K562 (cell line): ENCODE results near the gene MATR3. TPM values are rescaled to one million over a fixed set of nuclear protein-coding genes. Genes with fewer than 3 reads are reported as not detected.

Experiments used
- BRD9 ChIP-seq: fragments of 450-650 bp; IDR thresholded peaks from 2 replicates; pipeline ENCODE4 v1.6.1; 2018; ENCODE audit warnings: low read depth; ENCODE audit not compliant: partially characterized antibody
- CBFA2T3 ChIP-seq: fragments of 450-650 bp; IDR thresholded peaks from 2 replicates; pipeline ENCODE4 v1.6.1; 2017
- CTCF ChIP-seq, 3 experiments: IDR thresholded peaks in 2 of 3; conservative IDR thresholded peaks in 1 of 3; 2 replicates each; pipeline ENCODE4 v1.5.1; 2011 to 2012; ENCODE audit warnings: low read length in 3 of 3, mild to moderate bottlenecking in 3 of 3, control low read depth in 2 of 3, improper control_type of control experiment in 1 of 3, inconsistent platforms in 1 of 3, low read depth in 1 of 3, mixed read lengths in 1 of 3, moderate library complexity in 1 of 3; ENCODE audit not compliant: insufficient read depth in 2 of 3
- ETS2 ChIP-seq: IDR thresholded peaks from 2 replicates; pipeline ENCODE4 v1.6.1; 2016; ENCODE audit warnings: borderline replicate concordance, missing genetic modification characterization, mild to moderate bottlenecking, moderate library complexity, missing compliant biosample characterization; ENCODE audit not compliant: poor library complexity, severe bottlenecking
- ETV1 ChIP-seq: fragments of 450-650 bp; conservative IDR thresholded peaks from 2 replicates; pipeline ENCODE4 v1.6.1; 2016; ENCODE audit warnings: missing genetic modification characterization, control low read depth, low read depth, missing compliant biosample characterization
- GATA2 ChIP-seq: sonication (generic); formaldehyde crosslinking; IDR thresholded peaks from 2 replicates; pipeline ENCODE4 v1.4.0; 2020; ENCODE audit warnings: mild to moderate bottlenecking, missing genetic modification reagents
- GTF2F1 ChIP-seq: IDR thresholded peaks from 2 replicates; pipeline ENCODE4 v1.6.1; 2011; ENCODE audit warnings: low read depth, low read length, improper control_type of control experiment
- HCFC1 ChIP-seq: IDR thresholded peaks from 2 replicates; pipeline ENCODE4 v1.6.1; 2012; ENCODE audit warnings: low read depth, low read length, improper control_type of control experiment
- IRF9 ChIP-seq: fragments of 450-650 bp; IDR thresholded peaks from 2 replicates; pipeline ENCODE4 v1.6.1; 2016; ENCODE audit warnings: missing biosample characterization, missing genetic modification characterization
- MAZ ChIP-seq, 2 experiments: fragments of 450-650 bp in 1 of 2; sonication (generic) in 1 of 2; formaldehyde crosslinking; IDR thresholded peaks in 1 of 2; conservative IDR thresholded peaks in 1 of 2; 2 replicates each; pipeline versions ENCODE4 v1.4.0 to v1.5.0; 2020; ENCODE audit warnings: mild to moderate bottlenecking in 1 of 2, missing genetic modification reagents in 1 of 2
- MXI1 ChIP-seq: IDR thresholded peaks from 2 replicates; pipeline ENCODE4 v1.6.1; 2011; ENCODE audit warnings: low read depth, mild to moderate bottlenecking, improper control_type of control experiment, low read length
- MYBL2 ChIP-seq, 2 experiments: fragments of 450-650 bp in 1 of 2; sonication (generic) in 1 of 2; formaldehyde crosslinking in 1 of 2; IDR thresholded peaks; 2 replicates each; pipeline versions ENCODE4 v1.6.1 to v1.8.1; 2017 to 2022; ENCODE audit warnings: borderline replicate concordance in 1 of 2, inconsistent platforms in 1 of 2, low read depth in 1 of 2, mild to moderate bottlenecking in 1 of 2, missing genetic modification reagents in 1 of 2, moderate library complexity in 1 of 2
- NCOR1 ChIP-seq: fragments of 450-650 bp; IDR thresholded peaks from 2 replicates; pipeline ENCODE4 v1.6.1; 2016; ENCODE audit warnings: mild to moderate bottlenecking, moderate library complexity
- RNF219 ChIP-seq: fragments of 250-450 bp; sonication (Bioruptor Pico); IDR thresholded peaks from 2 replicates; pipeline ENCODE4 v1.5.0; 2022; ENCODE audit warnings: mild to moderate bottlenecking
- SIN3B ChIP-seq: fragments of 450-650 bp; IDR thresholded peaks from 2 replicates; pipeline ENCODE4 v1.6.1; 2017; ENCODE audit warnings: low read depth, mild to moderate bottlenecking, moderate library complexity
- SLC30A9 ChIP-seq: fragments of 250-450 bp; sonication (Bioruptor Pico); IDR thresholded peaks from 2 replicates; pipeline ENCODE4 v1.8.0; 2022; ENCODE audit warnings: mild to moderate bottlenecking, moderate library complexity
- TAL1 ChIP-seq: fragments of 450-650 bp; IDR thresholded peaks from 2 replicates; pipeline ENCODE4 v1.6.1; 2016; ENCODE audit warnings: mild to moderate bottlenecking
- TARDBP ChIP-seq: fragments of 450-650 bp; IDR thresholded peaks from 2 replicates; pipeline ENCODE4 v1.6.1; 2016
- ZBED1 ChIP-seq: IDR thresholded peaks from 2 replicates; pipeline ENCODE4 v1.6.1; 2014
- ZFP36 ChIP-seq: fragments of 150-350 bp; IDR thresholded peaks from 2 replicates; pipeline ENCODE4 v1.6.1; 2018; ENCODE audit warnings: low read length, low read depth; ENCODE audit not compliant: partially characterized antibody
- ZKSCAN3 ChIP-seq: fragments of 250-450 bp; sonication (Bioruptor Pico); IDR thresholded peaks from 2 replicates; pipeline ENCODE4 v1.4.0; 2020
- ZNF143 ChIP-seq: sonication (generic); formaldehyde crosslinking; IDR thresholded peaks from 2 replicates; pipeline ENCODE4 v1.9.0; 2022; ENCODE audit warnings: mild to moderate bottlenecking, missing genetic modification reagents
- ZNF239 ChIP-seq: fragments of 250-450 bp; sonication (Bioruptor Pico); IDR thresholded peaks from 2 replicates; pipeline ENCODE4 v1.4.0; 2020; ENCODE audit warnings: mild to moderate bottlenecking
- ZNF24 ChIP-seq: fragments of 450-650 bp; IDR thresholded peaks from 2 replicates; pipeline ENCODE4 v1.6.1; 2016
- ZNF780A ChIP-seq: fragments of 250-450 bp; sonication (Bioruptor Pico); IDR thresholded peaks from 2 replicates; pipeline ENCODE4 v1.5.0; 2021; ENCODE audit warnings: mild to moderate bottlenecking
- polyA plus RNA-seq, 8 experiments: library from polyadenylated mRNA; depleted of rRNA in 4 of 8; stranded (reverse) in 5 of 8; unstranded in 3 of 8; fragments of >200 nt; fragmentation: Nextera tagmentation in 2 of 8; fragmentation: Illumina TruSeq in 1 of 8; extraction: Ambion mirVana in 2 of 8; extraction: Trizol in 1 of 8; gene quantifications; 2 replicates each; pipeline versions ENCODE4 v1.2.1 to v1.2.3, GENCODE V29; 2011 to 2014; ENCODE audit warnings: inconsistent platforms in 1 of 8, missing spikeins in 1 of 8
- total RNA-seq, 7 experiments: library from RNA; depleted of rRNA in 6 of 7; stranded (reverse); fragments of >200 nt in 6 of 7; fragmentation: Illumina TruSeq in 2 of 7; extraction: Trizol in 2 of 7; gene quantifications; 2 replicates each; pipeline versions ENCODE4 v1.2.1 to v1.2.3, GENCODE V29; 2011 to 2021; ENCODE audit warnings: low replicate concordance in 1 of 7

Gene MATR3
- total and polyA plus RNA-seq, 9 of the 15 experiments (the other 6 are each of a cell fraction or from before 2014, with no cell fraction given), result 150 to 425 (median 263) TPM

GRCh38 chr5:139268364-139269202, 25.0 kb upstream of the MATR3 start (continued):
- TF ChIP-seq MYBL2 (IDR thresholded peaks at IDR 0.05; ENCODE audit: low read depth) (no peak), MYBL2 (CRISPR knock-in tag; IDR thresholded peaks at IDR 0.05; ENCODE audit: borderline replicate concordance) (no peak), ZNF143 (CRISPR knock-in tag) (no peak), MAZ (CRISPR knock-in tag; conservative IDR thresholded peaks at IDR 0.05 in 1 of 2, IDR thresholded peaks at IDR 0.05 in 1 of 2) (0 out of 4 replicates have a peak, but pooled peaks of 1 of the 2 experiments have one; percentile 44), NCOR1 (no peak), ZBED1 (no peak), CBFA2T3 (no peak), SIN3B (no peak), ZNF239 (CRISPR knock-in tag) (no peak), SLC30A9 (CRISPR knock-in tag) (no peak), ZNF780A (no peak), TAL1 (no peak), TARDBP (no peak), ZKSCAN3 (CRISPR knock-in tag) (no peak), GATA2 (CRISPR knock-in tag) (no peak), RNF219 (CRISPR knock-in tag) (no peak), HCFC1 (no peak), ZNF24 (no peak), ETV1 (0 out of 2 replicates have a peak, but pooled peaks have one; percentile 12), IRF9 (tag) (no peak), GTF2F1 (no peak), MXI1 (no peak), ZFP36 (no peak), BRD9 (no peak), CTCF (IDR thresholded peaks at IDR 0.05 in 2 of 3, conservative IDR thresholded peaks at IDR 0.05 in 1 of 3; ENCODE audit: insufficient read depth in 2 of 3, low read depth in 1 of 3, low read length in 3 of 3) (peak; percentile 29 to 46 (median 35); a peak in 3 of 6 replicates), ETS2 (tag) (no peak)
